ENCODE data around the gene TAF4B. TPM values are rescaled to one million over a fixed set of nuclear protein-coding genes. Genes with fewer than 3 reads are reported as not detected.

Gene TAF4B
- total and polyA plus RNA-seq, 7 donors, result 0.46 to 10.9 (median 6.4) TPM

DNA sequence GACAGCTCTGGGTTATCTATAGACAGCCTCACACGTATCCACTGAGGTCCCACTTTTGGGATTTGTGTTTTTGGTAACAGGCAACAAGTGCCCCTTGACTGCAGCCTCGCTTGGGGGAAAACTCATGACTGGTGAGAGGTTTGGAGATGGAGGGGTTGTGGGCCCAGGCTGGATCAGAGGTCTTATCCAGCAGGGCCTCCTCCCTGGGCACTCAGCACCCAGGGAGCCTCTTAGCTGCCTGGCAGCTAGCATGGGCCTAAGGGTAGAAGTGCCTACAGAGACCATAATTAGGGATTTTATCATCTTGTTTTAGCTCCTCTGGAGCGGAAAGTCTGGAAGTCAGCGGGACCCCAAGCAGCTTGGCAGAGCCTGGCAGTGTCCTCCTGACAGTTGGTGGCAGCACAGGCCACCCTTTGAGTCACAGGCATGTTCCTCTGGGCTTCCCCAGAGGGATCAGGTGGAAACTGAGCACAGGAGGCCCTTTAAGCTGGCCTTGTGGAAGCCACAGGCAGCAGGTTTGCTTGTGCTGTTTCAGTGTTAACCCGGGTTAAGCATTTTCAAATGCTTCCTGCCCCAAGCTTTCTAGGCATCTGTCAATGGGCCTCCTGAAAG lies 179.1 kb downstream of the TAF4B start:
- Histone ChIP-seq H3K4me3 (no peak overlapping the region), H3K36me3 (no peaks in the 10 kb centered on the region), H3K27ac (no peak overlapping the region), H3K4me1 (no peaks in the 10 kb centered on the region), H3K9me3 (no peaks in the 10 kb centered on the region), H3K27me3 (no peaks in the 10 kb centered on the region)
- WGBS, 2 donors, result 67 to 69% methylated on average over 5 of the region's 5 CpGs
- TF ChIP-seq CTCF (IDR thresholded peaks at IDR 0.05) (peak in 1 of 4 experiments; percentile 8), POLR2AphosphoS5 (IDR thresholded peaks at IDR 0.05) (no peak)
- intact Hi-C loops (cut with DNase I), result no loop called here
- no peak for DNase-seq

DNA sequence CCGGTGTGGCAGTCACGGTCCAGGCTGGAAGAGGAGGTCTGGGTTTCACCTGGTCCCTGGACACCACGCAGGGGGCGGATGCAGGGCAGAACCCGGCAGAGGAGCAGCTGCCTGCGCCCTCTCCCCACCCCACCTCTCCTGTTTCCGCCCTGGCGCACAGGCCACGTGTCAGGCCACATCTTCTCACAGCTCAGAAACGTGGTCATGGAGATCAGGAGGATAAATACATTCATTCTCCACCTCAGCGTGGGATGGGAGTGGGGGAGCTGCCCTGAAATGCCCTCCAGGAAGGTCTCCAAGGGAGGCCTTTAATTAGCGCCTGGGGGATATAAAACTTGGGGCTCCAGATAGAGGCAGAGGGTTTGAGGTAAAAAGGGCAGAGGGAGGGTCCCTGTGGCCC lies 180.1 kb downstream of the TAF4B start:
- Histone ChIP-seq H3K36me3 (no peaks in the 10 kb centered on the region), H3K4me3 (no peak overlapping the region), H3K27me3 (no peaks in the 10 kb centered on the region), H3K27ac (no peak overlapping the region), H3K9me3 (no peaks in the 10 kb centered on the region), H3K4me1 (no peaks in the 10 kb centered on the region)
- WGBS, 2 donors, result 91% methylated on average over 12 of the region's 12 CpGs
- no peak for DNase-seq
- intact Hi-C loops (cut with DNase I), result no loop called here
- TF ChIP-seq POLR2A (IDR thresholded peaks at IDR 0.05) (no peak), CTCF (IDR thresholded peaks at IDR 0.05) (no peak), EP300 (IDR thresholded peaks at IDR 0.05) (no peak), POLR2AphosphoS5 (IDR thresholded peaks at IDR 0.05) (no peak)

- Histone ChIP-seq H3K4me1 (no peaks in the 10 kb centered on the region), H3K9me3 (no peaks in the 10 kb centered on the region), H3K27me3 (no peaks in the 10 kb centered on the region), H3K27ac (no peak overlapping the region), H3K36me3 (no peaks in the 10 kb centered on the region), H3K4me3 (no peak overlapping the region)
- WGBS, 2 donors, result 88 to 90% methylated on average over 15 of the region's 15 CpGs
- TF ChIP-seq POLR2AphosphoS5 (IDR thresholded peaks at IDR 0.05) (no peak), EP300 (IDR thresholded peaks at IDR 0.05) (no peak)
- DNase-seq, result no peak
- intact Hi-C loops (cut with DNase I), result no loop called here
Measured at GRCh38 chr18:26406854-26407517, 180.7 kb downstream of the TAF4B start.

DNA sequence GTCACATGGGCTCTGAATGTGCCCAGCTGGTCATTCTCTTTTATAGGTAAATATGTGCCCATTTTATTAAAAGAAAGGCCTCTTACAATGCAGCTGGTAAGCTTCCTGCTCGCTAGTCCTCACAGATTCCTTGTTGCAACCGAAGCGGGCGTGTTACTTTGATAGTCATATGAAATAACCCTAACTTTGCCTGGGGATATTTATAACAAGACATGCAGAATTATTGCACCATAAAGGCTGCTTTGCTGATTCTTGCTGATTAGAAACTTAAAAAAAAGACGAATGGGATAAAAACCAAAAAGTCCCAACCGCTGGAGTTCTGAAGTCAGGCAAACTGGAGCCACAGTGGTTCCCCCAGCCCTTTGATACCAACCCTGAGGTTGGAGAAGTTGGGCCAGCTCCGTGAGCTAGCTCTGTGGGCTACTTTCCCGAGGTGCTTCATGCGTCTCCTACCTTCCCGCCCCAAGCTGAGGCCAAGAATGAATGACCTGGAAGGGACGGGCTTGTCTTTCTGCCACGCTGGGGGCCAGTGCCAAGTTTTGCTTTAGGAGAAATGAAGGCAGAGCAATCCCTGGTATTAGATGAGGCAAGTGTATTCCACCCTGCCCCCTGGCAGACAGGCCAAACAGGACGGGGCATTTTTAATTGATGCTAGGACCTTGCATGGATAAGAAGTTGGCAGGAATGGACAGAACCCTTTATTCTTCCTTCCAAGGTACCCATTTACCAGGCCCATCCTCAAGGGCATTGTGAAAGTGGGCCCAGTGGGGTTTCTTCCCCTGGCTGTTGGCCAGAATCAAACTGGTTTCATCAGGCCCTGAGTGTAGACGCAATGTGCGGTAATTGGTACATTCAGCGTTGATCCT lies 181.7 kb downstream of the TAF4B start:
- H3K36me3 ChIP-seq, result no peaks in the 10 kb centered on the region
- 64 to 86% methylated on average over 16 of the region's 16 CpGs for WGBS, 2 donors
- no peaks in the 10 kb centered on the region for H3K27me3 ChIP-seq
- H3K4me1 ChIP-seq, result no peaks in the 10 kb centered on the region
- H3K27ac ChIP-seq, result no peak overlapping the region
- TF ChIP-seq EP300 (IDR thresholded peaks at IDR 0.05), result no peak
- no peak for TF ChIP-seq POLR2AphosphoS5 (IDR thresholded peaks at IDR 0.05)
- TF ChIP-seq POLR2A (IDR thresholded peaks at IDR 0.05), result no peak
- no peak for TF ChIP-seq CTCF (IDR thresholded peaks at IDR 0.05)
- no peak for DNase-seq
- no peaks in the 10 kb centered on the region for H3K9me3 ChIP-seq
- no peak overlapping the region for H3K4me3 ChIP-seq
- intact Hi-C loops (cut with DNase I), result no loop called here

DNA sequence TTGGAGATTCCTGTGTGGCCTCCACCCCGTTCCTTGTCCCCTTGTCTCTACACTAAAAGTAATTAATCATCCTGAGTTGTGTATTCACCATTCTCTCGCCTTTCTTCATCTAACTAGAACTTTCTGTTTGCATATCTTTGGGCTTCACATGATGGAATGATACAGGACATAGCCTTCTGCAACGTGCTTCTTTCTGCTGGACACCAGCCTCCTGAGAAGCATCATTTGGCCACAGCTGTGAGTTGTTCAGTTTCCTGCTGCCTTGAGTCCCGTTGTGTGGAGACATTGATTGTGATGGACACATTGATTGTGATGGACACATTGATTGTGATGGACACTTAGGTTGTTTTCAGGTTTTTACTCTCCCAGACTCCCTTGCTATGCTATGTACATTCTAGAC lies 182.8 kb downstream of the TAF4B start:
- Histone ChIP-seq H3K9me3 (no peaks in the 10 kb centered on the region), H3K4me3 (no peak overlapping the region), H3K36me3 (no peaks in the 10 kb centered on the region), H3K27me3 (no peaks in the 10 kb centered on the region), H3K4me1 (no peaks in the 10 kb centered on the region), H3K27ac (no peak overlapping the region)
- TF ChIP-seq EP300 (IDR thresholded peaks at IDR 0.05), result no peak
- TF ChIP-seq POLR2AphosphoS5 (IDR thresholded peaks at IDR 0.05), result no peak
- TF ChIP-seq POLR2A (IDR thresholded peaks at IDR 0.05), result no peak
- TF ChIP-seq CTCF (IDR thresholded peaks at IDR 0.05), result no peak
- intact Hi-C loops (cut with DNase I), result no loop called here
- DNase-seq, result no peak
- WGBS, 2 donors, result 82 to 85% methylated on average over 4 of the region's 4 CpGs

All from sigmoid colon (tissue), 7 donors.